GM12892 (cell line): Measurements from ENCODE around the gene PTPRS.

ENCODE experiments used
- POLR2A ChIP-seq: IDR thresholded peaks from 2 replicates; pipeline ENCODE4 v1.6.1; 2011; ENCODE audit warnings: low read depth, low read length, control low read depth
- POLR2AphosphoS5 ChIP-seq: IDR thresholded peaks from 2 replicates; pipeline ENCODE4 v1.6.1; 2011; ENCODE audit warnings: low read depth, low read length, control low read depth
- TAF1 ChIP-seq: IDR thresholded peaks from 2 replicates; pipeline ENCODE4 v1.6.1; 2011; ENCODE audit warnings: low read depth, mild to moderate bottlenecking, control low read depth, low read length, borderline replicate concordance

DNA sequence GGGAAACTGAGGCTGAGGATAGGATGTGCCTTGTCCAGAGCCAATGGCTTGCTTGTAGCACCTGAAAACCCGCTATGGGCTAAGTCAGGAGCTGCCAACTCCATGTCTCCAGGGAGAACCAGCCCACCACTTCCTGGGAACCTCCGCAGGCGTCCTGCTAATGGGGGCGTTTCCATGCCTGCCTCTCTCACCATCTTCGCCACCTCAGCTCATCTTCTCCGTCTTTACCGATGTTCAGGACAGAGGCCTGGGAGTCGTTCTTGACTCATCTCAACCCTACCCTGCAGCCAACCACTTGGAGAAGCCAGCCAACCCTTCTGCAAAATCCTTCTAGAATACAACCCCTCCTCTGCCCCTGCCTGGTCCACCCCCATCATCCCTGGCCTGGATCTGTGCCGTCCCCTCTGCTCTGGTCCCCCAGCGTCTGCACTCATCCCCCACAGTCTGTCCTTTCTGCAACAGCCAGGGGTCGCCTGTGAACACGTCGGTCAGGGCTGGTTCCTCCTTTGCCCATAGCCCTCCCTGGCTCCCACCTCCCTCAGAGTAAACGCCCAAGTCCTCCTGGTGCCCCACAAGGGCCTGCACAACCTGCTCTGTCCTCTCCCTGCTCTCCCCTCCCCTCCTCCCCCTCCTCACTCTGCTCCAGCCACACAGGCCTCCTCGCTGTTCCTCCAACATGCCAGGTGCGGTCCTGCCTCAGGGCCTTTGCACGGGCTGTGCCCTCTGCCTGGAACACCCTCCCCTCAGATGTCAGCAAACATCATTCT, 31.0 kb downstream of the PTPRS start:
- TF ChIP-seq POLR2A (no peak), POLR2AphosphoS5 (no peak), TAF1 (no peak)
